HCT116 (cell line): Measurements from ENCODE around the gene MUC22. TPM values are rescaled to one million over a fixed set of nuclear protein-coding genes. Genes with fewer than 3 reads are reported as not detected.

Experiments
- ATAC-seq: fragments of 200-7000 bp; cut with Tn5 transposase; 2 replicates; pipeline ENCODE4 v1.9.1; 2020; ENCODE audit warnings: mild to moderate bottlenecking, moderate library complexity
- BruUV-seq: library from RNA; stranded (reverse); fragments of 400-500 nt; replicated peaks from 2 replicates; lab custom pipeline; 2021; lab: Mats Ljungman, UMichigan
- CTCF ChIA-PET: fragments of 300-600 bp; sonication (Branson Sonifier 250); formaldehyde crosslinking; loops from one replicate; lab custom pipeline; 2021; ENCODE audit warnings: antibody characterized with exemption; lab: Charles Lee
- POLR2A ChIA-PET: fragments of 300-600, 350-600 bp; sonication (Branson Sonifier 250); formaldehyde crosslinking; loops from one replicate; lab custom pipeline; 2021; ENCODE audit warnings: antibody characterized with exemption; lab: Charles Lee
- RAD21 ChIA-PET, 2 experiments: fragments of 300-600 bp; sonication (Branson Sonifier 250); formaldehyde crosslinking; loops; one replicate each; lab custom pipeline; 2023; ENCODE audit warnings: low total read pairs in 2 of 2; ENCODE audit not compliant: uncharacterized antibody in 2 of 2, unreplicated experiment in 2 of 2, low non-redundant PET in 1 of 2; lab: Charles Lee
- DNase-seq: peaks from one replicate; pipeline ENCODE4 v3.0.0-alpha.2; 2010; ENCODE audit warnings: low read depth, low spot score
- H2AFZ ChIP-seq: fragments of 200-600 bp; shearing (Covaris generic), sonication (generic); 2 replicates; pipeline ENCODE4 v1.6.1; 2017; ENCODE audit warnings: low read depth, mixed run types, mixed read lengths, antibody characterized with exemption, low read length; ENCODE audit not compliant: poor library complexity, severe bottlenecking
- H3K27ac ChIP-seq: 2 replicates; pipeline ENCODE4 v1.5.1; 2012; ENCODE audit warnings: low read depth, low read length
- H3K27me3 ChIP-seq: fragments of 200-600 bp; sonication (generic); 2 replicates; pipeline ENCODE4 v1.6.1; 2016; ENCODE audit warnings: mixed run types, low read length, mixed read lengths; ENCODE audit not compliant: insufficient read depth
- H3K36me3 ChIP-seq, 2 experiments: fragments of 200-500 bp in 1 of 2; fragments of 200-600 bp in 1 of 2; sonication (Bioruptor generic) in 1 of 2; sonication (generic) in 1 of 2; 2 replicates each; pipeline versions ENCODE4 v1.5.1 to v1.6.1; 2014 to 2016; ENCODE audit warnings: low read length in 2 of 2, inconsistent platforms in 1 of 2, mixed read lengths in 1 of 2, mixed run types in 1 of 2; ENCODE audit not compliant: insufficient read depth in 2 of 2, control insufficient read depth in 1 of 2
- H3K4me1 ChIP-seq, 2 experiments: fragments of 200-600 bp in 1 of 2; sonication (generic) in 1 of 2; 2 replicates each; pipeline versions ENCODE4 v1.5.1 to v1.6.1; 2012 to 2017; ENCODE audit warnings: low read length in 2 of 2, inconsistent platforms in 1 of 2, mild to moderate bottlenecking in 1 of 2, mixed read lengths in 1 of 2, mixed run types in 1 of 2, moderate library complexity in 1 of 2; ENCODE audit not compliant: insufficient read depth in 2 of 2, control insufficient read depth in 1 of 2
- H3K4me2 ChIP-seq: fragments of 200-600 bp; sonication (generic); 2 replicates; pipeline ENCODE4 v1.6.1; 2017; ENCODE audit warnings: mixed run types, low read length, mixed read lengths
- H3K4me3 ChIP-seq, 2 experiments: fragments of 200-600 bp in 1 of 2; sonication (generic) in 1 of 2; replicated peaks in 1 of 2; 2 replicates each; pipeline ENCODE4 v1.5.1; 2011 to 2016; ENCODE audit warnings: low read length in 2 of 2, control low read depth in 1 of 2, low read depth in 1 of 2, mild to moderate bottlenecking in 1 of 2, mixed read lengths in 1 of 2, mixed run types in 1 of 2
- H3K79me2 ChIP-seq: fragments of 200-600 bp; sonication (generic); 2 replicates; pipeline ENCODE4 v1.6.1; 2017; ENCODE audit warnings: mild to moderate bottlenecking, mixed run types, low read length, moderate library complexity, mixed read lengths; ENCODE audit not compliant: insufficient read depth
- H3K9ac ChIP-seq: fragments of 200-600 bp; sonication (generic); 2 replicates; pipeline ENCODE4 v1.6.1; 2016; ENCODE audit warnings: low read length, mixed read lengths
- H3K9me2 ChIP-seq: fragments of 200-600 bp; sonication (generic), shearing (Covaris generic); 2 replicates; pipeline ENCODE4 v1.6.1; 2017; ENCODE audit warnings: mixed run types, mild to moderate bottlenecking, moderate library complexity; ENCODE audit not compliant: insufficient read depth
- H3K9me3 ChIP-seq, 2 experiments: fragments of 200-500 bp in 1 of 2; fragments of 200-600 bp in 1 of 2; sonication (Bioruptor generic) in 1 of 2; sonication (generic) in 1 of 2; 2 replicates each; pipeline ENCODE4 v1.6.1; 2014 to 2017; ENCODE audit warnings: low read length in 2 of 2, mixed read lengths in 2 of 2, inconsistent platforms in 1 of 2, low read depth in 1 of 2, mild to moderate bottlenecking in 1 of 2, mixed run types in 1 of 2, moderate library complexity in 1 of 2; ENCODE audit not compliant: control insufficient read depth in 1 of 2, insufficient read depth in 1 of 2
- H4K20me1 ChIP-seq: fragments of 200-600 bp; sonication (generic), shearing (Covaris generic); 2 replicates; pipeline ENCODE4 v1.6.1; 2017; ENCODE audit warnings: mixed run types, mild to moderate bottlenecking, moderate library complexity; ENCODE audit not compliant: insufficient read depth
- ATF3 ChIP-seq: IDR thresholded peaks from 2 replicates; pipeline ENCODE4 v1.6.1; 2012
- EGR1 ChIP-seq: IDR thresholded peaks from 2 replicates; pipeline ENCODE4 v1.6.1; 2012; ENCODE audit warnings: low read depth
- EZH2 ChIP-seq: fragments of 200-600 bp; sonication (generic); IDR thresholded peaks from 2 replicates; pipeline ENCODE4 v1.6.1; 2017; ENCODE audit warnings: antibody characterized with exemption, mixed run types
- EZH2phosphoT487 ChIP-seq: fragments of 200-600 bp; IDR thresholded peaks from 2 replicates; pipeline ENCODE4 v1.6.1; 2018; ENCODE audit warnings: antibody characterized with exemption, borderline replicate concordance
- FOSL1 ChIP-seq: IDR thresholded peaks from 2 replicates; pipeline ENCODE4 v1.6.1; 2012; ENCODE audit warnings: low read depth
- JUND ChIP-seq: IDR thresholded peaks from 2 replicates; pipeline ENCODE4 v1.6.1; 2012
- POLR2AphosphoS5 ChIP-seq: IDR thresholded peaks from 2 replicates; pipeline ENCODE4 v1.6.1; 2011; ENCODE audit warnings: mild to moderate bottlenecking, low read depth, low read length, moderate library complexity
- REST ChIP-seq: IDR thresholded peaks from 2 replicates; pipeline ENCODE4 v1.6.1; 2012; ENCODE audit warnings: low read depth
- SIN3A ChIP-seq: IDR thresholded peaks from 2 replicates; pipeline ENCODE4 v1.6.1; 2012; ENCODE audit warnings: low read depth
- SP1 ChIP-seq: IDR thresholded peaks from 2 replicates; pipeline ENCODE4 v1.6.1; 2012; ENCODE audit warnings: low read depth
- TCF7L2 ChIP-seq: IDR thresholded peaks from 2 replicates; pipeline ENCODE4 v1.7.0; 2011; ENCODE audit warnings: borderline replicate concordance, inconsistent platforms; ENCODE audit not compliant: insufficient read depth, insufficient read length; ENCODE audit errors: extremely low read depth
- YY1 ChIP-seq: IDR thresholded peaks from 2 replicates; pipeline ENCODE4 v1.6.1; 2011; ENCODE audit warnings: low read length, low read depth, moderate library complexity, mild to moderate bottlenecking; ENCODE audit not compliant: insufficient replicate concordance; ENCODE audit errors: extremely low read depth
- ZFX ChIP-seq: fragments of 450-650 bp; IDR thresholded peaks from 2 replicates; pipeline ENCODE4 v1.6.1; 2017
- ZNF274 ChIP-seq: fragments of 200-500 bp; sonication (Bioruptor generic); IDR thresholded peaks from 2 replicates; pipeline ENCODE4 v1.6.1; 2014; ENCODE audit warnings: mild to moderate bottlenecking, low read depth, low read length, inconsistent platforms
- intact Hi-C: fragments of 100-400 bp; cut with micrococcal nuclease; formaldehyde crosslinking; loops from 2 replicates; pipeline ENCODE4 v1.10.0; 2022
- total RNA-seq: library from RNA; stranded (reverse); gene quantifications from one replicate; pipeline ENCODE4 v1.2.1, GENCODE V29; 2021; ENCODE audit not compliant: unreplicated experiment
- TF ChIP-seq, protein P1 (sequence below), 3 experiments: fragments of 200-600 bp in 1 of 3; sonication (generic) in 1 of 3; IDR thresholded peaks in 2 of 3; conservative IDR thresholded peaks in 1 of 3; 2 replicates each; pipeline ENCODE4 v1.5.1; 2012 to 2017; ENCODE audit warnings: low read depth in 2 of 3, low read length in 2 of 3, antibody characterized with exemption in 1 of 3, borderline replicate concordance in 1 of 3, control low read depth in 1 of 3, mild to moderate bottlenecking in 1 of 3, mixed read lengths in 1 of 3, mixed run types in 1 of 3, moderate library complexity in 1 of 3; ENCODE audit not compliant: insufficient read depth in 1 of 3
- TF ChIP-seq, protein P2 (sequence below): IDR thresholded peaks from 2 replicates; pipeline ENCODE4 v1.6.1; 2012

MUC22 gene
- total RNA-seq, 1 experiment from 2014 or later = not detected

DNA sequence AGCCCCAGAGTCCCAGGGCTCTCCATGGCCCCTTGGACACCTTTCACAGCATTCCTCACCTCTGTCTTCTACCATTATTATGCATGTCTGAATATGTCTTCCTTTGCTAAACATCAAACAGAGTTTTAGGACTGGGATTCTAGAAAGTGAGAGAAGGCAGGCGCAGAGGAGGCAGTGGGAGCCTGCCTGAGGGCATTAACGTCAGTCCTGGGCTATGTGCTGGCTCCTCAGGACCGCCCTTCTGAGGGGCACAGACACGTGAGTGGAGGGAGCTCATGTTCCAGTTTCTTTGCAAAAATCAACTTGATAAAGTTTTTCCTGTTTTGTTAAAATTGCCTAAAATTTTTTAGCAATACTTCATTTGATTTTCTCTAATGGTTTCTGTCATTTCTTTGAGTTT is 64.1 kb downstream of the MUC22 start:
- H3K9me3 ChIP-seq = no peaks in the 10 kb centered on the region
- TF ChIP-seq SIN3A (no peak), ZFX (no peak), EZH2 (no peak)
- ATAC-seq (no peak), DNase-seq (no peak)
- peaks cover 4 to 13% of the 10 kb centered on the region in 2 experiments; a peak in 3 of 4 replicates for H3K4me1 ChIP-seq
- H3K4me3 ChIP-seq = no peak overlapping the region
- H3K36me3 ChIP-seq = no peaks in the 10 kb centered on the region
- no peaks in the 10 kb centered on the region for H3K9me2 ChIP-seq
- ChIA-PET CTCF (interaction anchor here (1.1 to 2.1 kb wide), 2 partner anchors 12 to 132 kb away, joined by 3 to 5 read pairs; no protein-coding TSS in a partner anchor), RAD21 (no interaction called here), POLR2A (no interaction called here)
- no TSS peak for BruUV-seq
- H3K27ac ChIP-seq = no peak overlapping the region
- H3K79me2 ChIP-seq = no peaks in the 10 kb centered on the region
- H3K4me2 ChIP-seq = no peak overlapping the region
- no peak overlapping the region for H2AFZ ChIP-seq
- no peaks in the 10 kb centered on the region for H3K27me3 ChIP-seq
- H3K9ac ChIP-seq = no peak overlapping the region
- H4K20me1 ChIP-seq = no peaks in the 10 kb centered on the region
- intact Hi-C loops = no loop called here

- no peak for ATAC-seq
- Histone ChIP-seq H3K36me3 (no peaks in the 10 kb centered on the region), H2AFZ (no peak overlapping the region), H3K4me1 (peaks cover under 1 to 17% of the 10 kb centered on the region in 2 experiments; a peak in 3 of 4 replicates), H3K4me3 (no peak overlapping the region), H3K9me2 (no peaks in the 10 kb centered on the region), H3K27ac (no peak overlapping the region), H3K9ac (no peak overlapping the region), H3K4me2 (no peak overlapping the region), H3K79me2 (no peaks in the 10 kb centered on the region), H3K27me3 (no peaks in the 10 kb centered on the region), H3K9me3 (no peaks in the 10 kb centered on the region), H4K20me1 (no peaks in the 10 kb centered on the region)
- ChIA-PET POLR2A (no interaction called here), RAD21 (no interaction called here), CTCF (no interaction called here)
- intact Hi-C loops = no loop called here
- BruUV-seq = no TSS peak
- DNase-seq = no peak
- TF ChIP-seq, protein P1, sequence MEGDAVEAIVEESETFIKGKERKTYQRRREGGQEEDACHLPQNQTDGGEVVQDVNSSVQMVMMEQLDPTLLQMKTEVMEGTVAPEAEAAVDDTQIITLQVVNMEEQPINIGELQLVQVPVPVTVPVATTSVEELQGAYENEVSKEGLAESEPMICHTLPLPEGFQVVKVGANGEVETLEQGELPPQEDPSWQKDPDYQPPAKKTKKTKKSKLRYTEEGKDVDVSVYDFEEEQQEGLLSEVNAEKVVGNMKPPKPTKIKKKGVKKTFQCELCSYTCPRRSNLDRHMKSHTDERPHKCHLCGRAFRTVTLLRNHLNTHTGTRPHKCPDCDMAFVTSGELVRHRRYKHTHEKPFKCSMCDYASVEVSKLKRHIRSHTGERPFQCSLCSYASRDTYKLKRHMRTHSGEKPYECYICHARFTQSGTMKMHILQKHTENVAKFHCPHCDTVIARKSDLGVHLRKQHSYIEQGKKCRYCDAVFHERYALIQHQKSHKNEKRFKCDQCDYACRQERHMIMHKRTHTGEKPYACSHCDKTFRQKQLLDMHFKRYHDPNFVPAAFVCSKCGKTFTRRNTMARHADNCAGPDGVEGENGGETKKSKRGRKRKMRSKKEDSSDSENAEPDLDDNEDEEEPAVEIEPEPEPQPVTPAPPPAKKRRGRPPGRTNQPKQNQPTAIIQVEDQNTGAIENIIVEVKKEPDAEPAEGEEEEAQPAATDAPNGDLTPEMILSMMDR (IDR thresholded peaks at IDR 0.05 in 2 of 3, conservative IDR thresholded peaks at IDR 0.05 in 1 of 3; ENCODE audit: borderline replicate concordance in 1 of 3, insufficient read depth in 1 of 3, low read depth in 2 of 3, low read length in 2 of 3) = no peak
- no peak for TF ChIP-seq EZH2phosphoT487
- no peak for TF ChIP-seq ZNF274
- TF ChIP-seq EGR1 = no peak
- no peak for TF ChIP-seq REST
- no peak for TF ChIP-seq SIN3A
- TF ChIP-seq JUND = no peak
- TF ChIP-seq SP1 = no peak
- TF ChIP-seq, protein P2, sequence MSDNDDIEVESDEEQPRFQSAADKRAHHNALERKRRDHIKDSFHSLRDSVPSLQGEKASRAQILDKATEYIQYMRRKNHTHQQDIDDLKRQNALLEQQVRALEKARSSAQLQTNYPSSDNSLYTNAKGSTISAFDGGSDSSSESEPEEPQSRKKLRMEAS = no peak
- no peak for TF ChIP-seq ZFX
- TF ChIP-seq ATF3 = no peak
- no peak for TF ChIP-seq YY1
- no peak for TF ChIP-seq POLR2AphosphoS5
- TF ChIP-seq FOSL1 = no peak
- no peak for TF ChIP-seq TCF7L2
Observed at GRCh38 chr6:31075528-31075927, 65.3 kb downstream of the MUC22 start.
